ENCODE measurements around the gene RLN3.

GRCh38 chr19:14000691-14001375 lies 27.1 kb upstream of the RLN3 start:
- TF ChIP-seq ZNF146 (CRISPR knock-in tag; IDR thresholded peaks at IDR 0.05; ENCODE audit: unreplicated experiment) (no peak), EZH2 (IDR thresholded peaks at IDR 0.05; ENCODE audit: borderline replicate concordance, low read depth, low read length) (no peak), CAMTA2 (CRISPR knock-in tag; conservative IDR thresholded peaks at IDR 0.05) (no peak), KAT8 (IDR thresholded peaks at IDR 0.05; ENCODE audit: low read depth) (no peak), ATF4 (CRISPR knock-in tag; IDR thresholded peaks at IDR 0.05) (no peak), CTCF (IDR thresholded peaks at IDR 0.05 in 2 of 3, conservative IDR thresholded peaks at IDR 0.05 in 1 of 3; ENCODE audit: insufficient read depth in 2 of 3, low read depth in 1 of 3, low read length in 3 of 3) (no peak), SMARCB1 (IDR thresholded peaks at IDR 0.05; ENCODE audit: insufficient read length, low read depth) (no peak), SIN3B (IDR thresholded peaks at IDR 0.05; ENCODE audit: low read depth) (no peak)

Measured in K562 (cell line).